HTERT RPE-1 (cell line): ENCODE results near the gene KLRC3.
"Not testable (repeated sequence)": the region's sequence is repeated elsewhere in the genome, so short reads cannot be mapped to it uniquely, and the experiment has no call there.

Experiments used
- in situ Hi-C: fragments of 300-500 bp; cut with MboI; formaldehyde crosslinking; loops from 4 replicates; pipeline ENCODE4 v1.14.3; 2020; ENCODE audit warnings: low sequenced_read_pairs

Gene KLRC3

GRCh38 chr12:10420334-10420733 is at the start of gene KLRC3:
Gene KLRC3 (minus strand): TSS chr12:10420595. CDS start chr12:10420550, 45 bp downstream.
- in situ Hi-C loops, result not testable (repeated sequence)

- in situ Hi-C loops, result no loop called here
These were observed 49.3 kb upstream of the KLRC3 start for GRCh38 chr12:10469701-10470100.

- in situ Hi-C loops, result no loop called here
These were observed 45.9 kb upstream of the KLRC3 start for GRCh38 chr12:10466311-10466710.

DNA sequence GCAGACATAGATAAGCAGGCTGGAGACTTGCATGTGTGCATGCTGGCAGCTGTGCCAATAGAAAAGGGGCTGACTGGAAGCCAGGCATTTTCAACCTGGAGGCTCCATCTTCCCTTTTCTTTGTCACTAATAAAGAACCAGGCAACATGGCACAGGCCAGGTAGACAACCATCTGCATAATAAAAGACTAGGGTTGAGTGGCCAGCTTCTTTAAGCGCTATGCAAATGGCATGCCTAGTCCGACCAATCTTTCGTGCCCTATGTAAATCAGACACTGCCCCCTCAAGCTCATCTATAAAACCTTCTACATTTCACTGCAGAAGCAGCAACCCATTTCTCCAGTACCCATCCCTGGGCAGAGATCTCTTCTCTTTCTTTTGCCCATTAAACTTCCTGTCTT is 37.4 kb upstream of the KLRC3 start:
- in situ Hi-C loops, result no loop called here

- in situ Hi-C loops, result no loop called here
These were observed 36.5 kb upstream of the KLRC3 start for GRCh38 chr12:10456856-10457255.

DNA sequence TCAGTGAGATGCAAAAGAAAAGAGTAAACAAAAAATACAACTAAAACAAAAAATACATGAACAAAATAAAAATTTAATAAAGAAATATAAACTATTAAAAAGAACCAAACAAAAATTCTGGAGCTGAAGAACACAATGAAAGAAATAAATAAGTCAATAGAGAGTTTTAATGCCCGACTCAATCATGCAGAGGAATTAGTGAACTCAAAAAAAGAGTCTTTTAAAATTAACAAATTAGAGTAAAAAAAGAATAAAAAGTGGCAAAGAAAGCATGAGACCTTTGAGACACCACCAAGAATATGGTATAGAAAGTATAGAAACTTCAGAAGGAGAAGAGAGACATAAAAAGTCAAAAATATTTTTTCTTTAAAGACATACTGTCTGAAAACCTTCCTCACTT is 35.4 kb upstream of the KLRC3 start:
- in situ Hi-C loops, result no loop called here

DNA sequence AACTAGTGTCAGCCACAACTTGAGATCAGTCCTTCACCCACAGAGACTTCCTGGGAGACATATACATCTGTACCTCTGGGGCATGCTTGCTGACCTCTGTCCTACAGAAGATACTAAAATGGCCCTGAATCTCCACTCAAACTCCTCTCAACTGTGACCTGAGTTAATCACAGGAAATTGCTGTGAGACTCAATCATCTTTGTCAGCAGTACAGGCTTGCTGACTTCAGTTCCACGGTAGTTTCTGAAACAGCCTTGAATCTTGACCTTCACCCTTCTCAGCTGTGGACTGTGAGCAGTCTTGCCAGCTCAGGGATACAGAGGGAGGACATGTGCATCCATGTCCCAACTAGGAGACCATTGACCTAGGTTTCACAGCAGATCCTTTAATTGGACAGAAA is 34.1 kb upstream of the KLRC3 start:
- in situ Hi-C loops, result no loop called here

- in situ Hi-C loops, result no loop called here
These were observed 32.8 kb upstream of the KLRC3 start, which contains the start of gene KLRC1 for GRCh38 chr12:10453156-10453555. Gene KLRC1 (minus strand): TSS chr12:10453377. CDS start chr12:10451156, 2,221 bp downstream.

DNA sequence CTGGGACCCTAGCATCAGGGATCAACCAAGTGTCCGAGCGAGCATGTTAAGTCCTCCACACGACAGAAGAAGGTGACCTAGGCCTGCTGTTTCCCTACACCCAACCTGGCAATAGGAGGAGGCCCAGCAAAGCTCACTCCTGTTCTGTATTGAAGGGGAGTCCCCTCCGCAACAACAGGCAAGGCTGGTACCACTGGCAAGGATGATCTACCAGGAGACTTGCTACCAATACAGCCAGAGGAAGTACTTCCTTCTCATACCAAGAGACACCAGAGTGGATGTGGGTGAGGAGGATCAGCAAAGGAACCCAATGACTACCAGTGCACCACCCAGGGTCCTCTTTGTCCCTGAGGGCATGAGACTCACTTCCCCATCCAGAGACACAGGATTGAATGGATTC is 27.8 kb upstream of the KLRC3 start:
- in situ Hi-C loops, result no loop called here

DNA sequence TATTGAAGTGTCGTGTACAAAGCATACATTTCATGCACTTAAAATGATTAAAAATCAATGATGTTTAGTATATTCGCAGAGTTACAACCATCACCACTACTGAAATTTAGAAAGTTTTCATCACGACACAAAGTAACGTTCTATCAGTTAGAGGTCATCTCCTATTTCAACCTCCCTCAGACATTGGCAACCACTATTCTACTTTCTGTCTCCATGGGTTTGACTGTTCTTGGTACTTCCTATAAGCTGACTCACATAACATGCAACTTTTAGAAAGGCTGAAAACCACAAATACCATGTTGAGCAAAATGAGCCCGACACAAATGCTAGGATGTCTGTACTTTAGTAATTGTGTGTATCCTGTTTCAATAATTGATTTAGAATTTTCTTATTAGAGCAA is 25.7 kb upstream of the KLRC3 start:
- in situ Hi-C loops, result not testable (repeated sequence)

DNA sequence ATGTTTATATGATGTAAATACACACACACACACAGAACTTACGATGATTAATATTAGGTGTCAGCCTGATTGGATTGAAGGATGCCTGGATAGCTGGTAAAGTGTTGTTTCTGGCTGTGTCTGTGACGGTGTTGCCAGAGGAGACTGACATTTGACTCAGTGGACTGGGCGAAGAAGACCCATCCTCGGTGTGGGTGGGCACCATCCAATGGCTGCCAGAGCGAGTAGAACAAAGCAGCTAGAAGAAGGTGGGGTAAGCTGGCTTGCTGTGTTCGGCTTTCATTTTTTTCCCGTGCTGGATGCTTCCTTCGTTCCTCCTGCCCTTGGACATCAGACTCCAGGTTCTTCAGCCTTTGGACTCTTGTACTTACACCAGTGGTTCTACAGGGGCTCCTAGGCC is 20.7 kb upstream of the KLRC3 start:
- in situ Hi-C loops, result not testable (repeated sequence)

GRCh38 chr12:10439608-10440274 is 19.3 kb upstream of the KLRC3 start:
- in situ Hi-C loops, result not testable (repeated sequence)

- in situ Hi-C loops, result not testable (repeated sequence)
These were observed 17.2 kb upstream of the KLRC3 start for GRCh38 chr12:10437601-10438000.

DNA sequence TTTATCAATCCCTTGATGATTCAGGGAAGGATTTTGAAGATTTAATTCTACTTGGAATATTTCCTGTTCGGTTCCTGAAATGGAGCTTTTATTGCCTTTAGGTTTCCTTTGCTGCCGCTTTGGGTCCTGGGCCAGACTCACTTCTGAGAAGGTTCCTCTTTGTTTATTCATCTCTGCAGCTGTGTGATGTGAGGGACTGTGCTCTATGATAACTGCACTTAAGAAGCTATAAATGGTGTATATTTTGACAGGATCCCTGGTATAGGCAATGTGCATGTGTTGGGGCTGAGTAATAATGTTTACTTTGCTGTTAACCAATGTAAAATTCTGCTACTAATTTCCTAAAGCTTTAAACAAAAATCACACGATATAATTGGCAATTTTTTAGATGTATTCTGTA is 15.4 kb upstream of the KLRC3 start, which contains the start of gene KLRC2:
KLRC2 (minus strand) TSS at position 195 of the 400 bp plus-strand sequence; CDS start at position 171, 24 bp downstream.
- in situ Hi-C loops, result not testable (repeated sequence)

- in situ Hi-C loops, result not testable (repeated sequence)
These were observed 10.2 kb upstream of the KLRC3 start for GRCh38 chr12:10430623-10431022.

DNA sequence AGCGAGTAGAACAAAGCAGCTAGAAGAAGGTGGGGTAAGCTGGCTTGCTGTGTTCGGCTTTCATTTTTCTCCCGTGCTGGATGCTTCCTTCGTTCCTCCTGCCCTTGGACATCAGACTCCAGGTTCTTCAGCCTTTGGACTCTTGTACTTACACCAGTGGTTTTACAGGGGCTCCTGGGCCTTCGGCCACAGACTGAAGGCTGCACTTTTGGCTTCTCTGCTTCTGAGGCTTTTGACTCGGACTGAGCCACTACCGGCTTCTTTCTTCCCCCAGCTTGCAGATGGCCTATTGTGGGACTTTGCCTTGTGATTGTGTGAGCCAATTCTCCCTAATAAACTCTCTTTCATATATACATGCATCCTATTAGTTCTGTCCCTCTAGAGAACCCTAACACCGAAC is 5.5 kb upstream of the KLRC3 start:
- in situ Hi-C loops, result not testable (repeated sequence)

GRCh38 chr12:10424260-10424899 is 4.0 kb upstream of the KLRC3 start:
- in situ Hi-C loops, result not testable (repeated sequence)

- in situ Hi-C loops, result not testable (repeated sequence)
These were observed 1.8 kb upstream of the KLRC3 start for GRCh38 chr12:10422159-10422558.

DNA sequence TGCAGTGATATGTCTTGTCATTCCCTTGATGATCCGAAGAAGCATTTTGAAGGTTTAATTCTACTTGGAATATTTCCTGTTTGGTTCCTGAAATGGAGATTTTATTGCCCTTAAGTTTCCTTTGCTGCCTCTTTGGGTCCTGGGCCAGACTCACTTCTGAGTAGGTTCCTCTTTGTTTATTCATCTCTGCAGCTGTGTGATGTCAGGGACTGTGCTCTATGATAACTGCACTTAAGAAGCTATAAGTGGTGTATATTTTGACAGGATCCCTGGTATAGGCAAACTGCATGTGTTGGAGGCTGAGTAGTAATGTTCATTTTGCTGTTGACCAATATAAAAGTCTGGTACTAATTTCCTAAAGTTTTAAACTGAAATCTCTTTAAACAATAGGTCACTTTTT is 11.0 kb downstream of the KLRC3 start, which contains the start of gene KLRC4:
KLRC4 (minus strand) TSS at position 366 of the 400 bp plus-strand sequence; CDS start at position 184, 182 bp downstream.
- in situ Hi-C loops, result no loop called here

DNA sequence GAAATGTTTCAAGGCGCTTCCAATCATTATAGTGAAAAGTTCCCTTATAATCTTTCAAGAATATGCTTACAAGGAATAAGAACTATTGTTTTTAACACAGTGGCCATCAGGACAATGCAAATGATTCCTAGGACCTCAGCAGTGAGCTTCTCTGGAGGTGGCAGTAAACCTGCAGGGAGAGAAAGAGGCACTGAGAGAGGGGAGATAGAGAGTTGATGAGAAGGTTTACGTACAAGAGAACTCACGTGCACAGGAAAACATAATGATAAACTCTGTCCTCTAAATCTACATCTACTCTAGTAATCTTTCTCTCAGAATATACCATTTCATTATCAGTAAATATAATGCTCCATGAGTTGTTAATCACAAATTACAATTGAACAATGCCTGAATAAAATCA is 11.6 kb downstream of the KLRC3 start:
- in situ Hi-C loops, result no loop called here

DNA sequence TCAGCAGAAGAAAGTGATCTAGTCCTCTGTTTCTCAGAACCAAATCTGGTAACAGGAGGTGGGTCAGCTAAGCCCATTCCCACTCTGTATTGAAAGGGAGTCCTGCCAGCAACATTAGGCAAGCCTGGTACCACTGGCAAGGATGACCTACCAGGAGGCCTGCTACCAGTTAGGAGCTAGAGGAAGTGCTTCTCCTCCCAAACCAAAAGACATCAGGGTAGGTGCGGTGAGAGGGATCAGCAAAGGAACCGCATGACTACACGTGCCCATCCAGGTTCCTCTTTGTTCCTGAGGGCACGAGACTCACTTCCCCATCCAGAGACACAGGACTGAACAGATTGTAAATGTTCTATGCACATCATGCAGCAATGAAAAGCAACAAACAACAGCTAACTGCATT is 13.7 kb downstream of the KLRC3 start:
- in situ Hi-C loops, result no loop called here

GRCh38 chr12:10405294-10405693 is 15.1 kb downstream of the KLRC3 start:
- in situ Hi-C loops, result no loop called here
